Heart left ventricle (tissue), 16 donors: ENCODE results near the gene PLAAT4. TPM values are rescaled to one million over a fixed set of nuclear protein-coding genes. Genes with fewer than 3 reads are reported as not detected.

Experiments
- ATAC-seq, 4 donors: fragments of 200-7000 bp; cut with Tn5 transposase; one replicate each; pipeline ENCODE4 v1.9.1; 2020 to 2022; ENCODE audit warnings: moderate library complexity in 4 of 4, mild to moderate bottlenecking in 3 of 4, moderate number of reproducible peaks in 1 of 4
- DNase-seq, 5 donors: peaks; one replicate each; pipeline ENCODE4 v3.0.0-alpha.2; 2020
- H3K27ac ChIP-seq, 12 donors: fragments of 200-600 bp; sonication (generic) in 4 of 12; one replicate each; pipeline versions ENCODE4 v1.5.0 to v1.8.0; 2016 to 2022; ENCODE audit warnings: mild to moderate bottlenecking in 2 of 12
- H3K27me3 ChIP-seq, 9 donors: fragments of 200-600 bp; sonication (generic) in 2 of 9; one replicate each; pipeline versions ENCODE4 v1.5.1 to v1.8.0; 2016 to 2022; ENCODE audit warnings: mild to moderate bottlenecking in 3 of 9
- H3K36me3 ChIP-seq, 9 donors: fragments of 200-600 bp; sonication (generic) in 2 of 9; one replicate each; pipeline versions ENCODE4 v1.5.0 to v1.8.0; 2018 to 2022; ENCODE audit warnings: mild to moderate bottlenecking in 2 of 9
- H3K4me1 ChIP-seq, 12 donors: fragments of 200-600 bp; sonication (generic) in 4 of 12; one replicate each; pipeline versions ENCODE4 v1.5.0 to v1.8.0; 2016 to 2022; ENCODE audit warnings: mild to moderate bottlenecking in 3 of 12
- H3K4me3 ChIP-seq, 12 donors: fragments of 200-600 bp; sonication (generic) in 4 of 12; one replicate each; pipeline versions ENCODE4 v1.5.0 to v1.8.0; 2017 to 2022; ENCODE audit warnings: mild to moderate bottlenecking in 9 of 12, moderate library complexity in 4 of 12
- H3K9me3 ChIP-seq, 12 donors: fragments of 200-600 bp; sonication (generic) in 4 of 12; one replicate each; pipeline versions ENCODE4 v1.5.0 to v1.8.0; 2016 to 2022; ENCODE audit warnings: mild to moderate bottlenecking in 1 of 12
- POLR2A ChIP-seq, 2 donors: fragments of 450-650 bp; IDR thresholded peaks; one replicate each; pipeline ENCODE4 v1.6.1; 2017; ENCODE audit warnings: antibody characterized with exemption in 2 of 2, mild to moderate bottlenecking in 2 of 2, moderate library complexity in 2 of 2
- WGBS, 4 donors: extraction: QIAGEN DNeasy Blood & Tissue Kit in 2 of 4; methylation state at CpG; one replicate each; pipeline versions ENCODE4 v1.1.5 to v1.1.7; 2013 to 2018; 5-methylcytosine and 5-hydroxymethylcytosine counted together
- intact Hi-C, 10 donors: fragments of 100-400 bp; cut with DNase I; formaldehyde crosslinking; loops; one replicate each; pipeline versions ENCODE4 v1.11.1 to v1.14.2; 2022
- polyA plus RNA-seq, 2 donors: library from polyadenylated mRNA; stranded (reverse); fragments of 200-250 nt; gene quantifications; one replicate each; pipeline ENCODE4 v1.2.3, GENCODE V29; 2013
- total RNA-seq, 9 donors: library from RNA; depleted of rRNA in 2 of 9; stranded (reverse); fragments of >200 nt in 2 of 9; fragmentation: NEBNext Ultra II Directional in 3 of 9; extraction: Animal tissue kit (Norgen Biotek cat#: 25700) in 3 of 9; gene quantifications; one replicate each; pipeline versions ENCODE4 v1.1.0 to v1.2.4, GENCODE V29; 2016 to 2023
- TF ChIP-seq, protein P1 (sequence below), 12 donors: fragments of 200-600 bp; sonication (generic) in 4 of 12; IDR thresholded peaks; one replicate each; pipeline versions ENCODE4 v1.5.0 to v1.8.0; 2018 to 2022; ENCODE audit warnings: antibody characterized with exemption in 12 of 12, mild to moderate bottlenecking in 5 of 12
- donor health status: ischemic (EF 13 %, LVEDD 7.1; RV severe dilation, severe dysfunction).
- donor health status: healthy with polysubstance abuse.
- donor health status: DM: no; HTN: yes; CAD: no.
- donor health status: DM: no; HTN: no; CAD: no.
- donor health status: ischemic (EF 25% LVEDD 6.9; RV normal size, moderate dysfunction).
- donor health status: ischemic (EF 25% LVEDD 5.7; RV mildly dilated, moderate dysfunction).
- donor health status: healthy.
- donor health status: DM: yes; HTN: yes; CAD: no.
- donor health status: ischemic (EF 35%, LVEDD 5.7; RV mildly dilated, moderate dysfunction).
- donor health status: nonischemic (EF 11% LVEDD 7.7; RV severe dilation, severe dysfunction).
- donor health status: DM: yes; HTN: yes; CAD: no.
- donor health status: PGD.
- donor health status: ischemic (EF 29% LVEDD 5.4; RV normal size, mild dysfunction).
- donor health status: nonischemic (EF 23%, LVEDD 6.1; RV moderate dilation, normal function).

The PLAAT4 gene
- total and polyA plus RNA-seq, 11 donors = 4.6 to 484 (median 8.0) TPM

GRCh38 chr11:63551091-63551888, 14.7 kb downstream of the PLAAT4 start:
- Histone ChIP-seq H3K36me3 (peaks cover 0 to 17% (median 0%) of the 10 kb centered on the region in 9 donors), H3K27me3 (no peaks in the 10 kb centered on the region), H3K27ac (peak overlapping the region in 1 of 12 donors; percentile 44), H3K9me3 (no peaks in the 10 kb centered on the region), H3K4me1 (peaks cover 0 to 18% (median 0%) of the 10 kb centered on the region in 12 donors), H3K4me3 (peak overlapping the region in 1 of 12 donors; percentile 26)
- 84 to 92% (median 91%) methylated on average over 27 of the region's 27 CpGs for WGBS, 4 donors
- DNase-seq = no peak
- no peak for TF ChIP-seq POLR2A (IDR thresholded peaks at IDR 0.05)
- TF ChIP-seq, protein P1, sequence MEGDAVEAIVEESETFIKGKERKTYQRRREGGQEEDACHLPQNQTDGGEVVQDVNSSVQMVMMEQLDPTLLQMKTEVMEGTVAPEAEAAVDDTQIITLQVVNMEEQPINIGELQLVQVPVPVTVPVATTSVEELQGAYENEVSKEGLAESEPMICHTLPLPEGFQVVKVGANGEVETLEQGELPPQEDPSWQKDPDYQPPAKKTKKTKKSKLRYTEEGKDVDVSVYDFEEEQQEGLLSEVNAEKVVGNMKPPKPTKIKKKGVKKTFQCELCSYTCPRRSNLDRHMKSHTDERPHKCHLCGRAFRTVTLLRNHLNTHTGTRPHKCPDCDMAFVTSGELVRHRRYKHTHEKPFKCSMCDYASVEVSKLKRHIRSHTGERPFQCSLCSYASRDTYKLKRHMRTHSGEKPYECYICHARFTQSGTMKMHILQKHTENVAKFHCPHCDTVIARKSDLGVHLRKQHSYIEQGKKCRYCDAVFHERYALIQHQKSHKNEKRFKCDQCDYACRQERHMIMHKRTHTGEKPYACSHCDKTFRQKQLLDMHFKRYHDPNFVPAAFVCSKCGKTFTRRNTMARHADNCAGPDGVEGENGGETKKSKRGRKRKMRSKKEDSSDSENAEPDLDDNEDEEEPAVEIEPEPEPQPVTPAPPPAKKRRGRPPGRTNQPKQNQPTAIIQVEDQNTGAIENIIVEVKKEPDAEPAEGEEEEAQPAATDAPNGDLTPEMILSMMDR (IDR thresholded peaks at IDR 0.05) = no peak
- no peak for ATAC-seq
- intact Hi-C loops = no loop called here

- DNase-seq (no peak), ATAC-seq (no peak)
- peaks cover 0 to 18% (median 0%) of the 10 kb centered on the region in 12 donors for H3K4me1 ChIP-seq
- WGBS, 4 donors = 86 to 95% (median 88%) methylated on average over 5 to 6 of the region's 6 CpGs
- peak overlapping the region in 1 of 12 donors; percentile 26 for H3K4me3 ChIP-seq
- H3K27me3 ChIP-seq = no peaks in the 10 kb centered on the region
- TF ChIP-seq POLR2A (IDR thresholded peaks at IDR 0.05) = no peak
- TF ChIP-seq, protein P1 (IDR thresholded peaks at IDR 0.05) = no peak
- H3K9me3 ChIP-seq = no peaks in the 10 kb centered on the region
- intact Hi-C loops = no loop called here
- H3K27ac ChIP-seq = peak overlapping the region in 1 of 12 donors; percentile 44
- peaks cover 0 to 11% (median 0%) of the 10 kb centered on the region in 9 donors for H3K36me3 ChIP-seq
These were observed 15.3 kb downstream of the PLAAT4 start for GRCh38 chr11:63551889-63552266.

DNA sequence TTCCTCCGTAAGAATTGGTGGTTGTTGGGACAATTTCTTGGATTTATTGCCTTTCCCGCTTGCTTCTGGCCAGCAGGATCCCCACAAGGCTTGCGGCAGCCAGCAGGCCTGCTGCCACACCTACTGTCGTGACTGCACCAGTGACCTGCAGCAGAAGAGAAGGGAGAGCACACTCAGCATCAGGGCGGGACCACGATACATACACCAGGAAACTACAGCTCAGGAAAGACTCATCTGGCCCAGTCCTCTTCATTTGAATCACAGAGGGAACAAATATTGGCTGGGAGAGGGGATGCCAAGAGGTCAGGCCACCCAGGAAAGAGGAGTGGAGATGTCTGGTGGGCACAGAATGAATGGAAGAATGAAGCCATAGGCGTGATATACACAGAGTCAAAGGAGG, 16.3 kb downstream of the PLAAT4 start:
- ATAC-seq (no peak), DNase-seq (no peak)
- peaks cover 0 to 18% (median 0%) of the 10 kb centered on the region in 12 donors for H3K4me1 ChIP-seq
- H3K27ac ChIP-seq = peak overlapping the region in 1 of 12 donors; percentile 63
- 89 to 94% (median 92%) methylated on average over 7 of the region's 7 CpGs for WGBS, 4 donors
- H3K27me3 ChIP-seq = no peaks in the 10 kb centered on the region
- TF ChIP-seq, protein P1 (IDR thresholded peaks at IDR 0.05) = no peak
- TF ChIP-seq POLR2A (IDR thresholded peaks at IDR 0.05) = no peak
- no peaks in the 10 kb centered on the region for H3K9me3 ChIP-seq
- H3K36me3 ChIP-seq = peaks cover 0 to under 1% (median 0%) of the 10 kb centered on the region in 9 donors
- intact Hi-C loops = no loop called here
- H3K4me3 ChIP-seq = no peak overlapping the region

DNA sequence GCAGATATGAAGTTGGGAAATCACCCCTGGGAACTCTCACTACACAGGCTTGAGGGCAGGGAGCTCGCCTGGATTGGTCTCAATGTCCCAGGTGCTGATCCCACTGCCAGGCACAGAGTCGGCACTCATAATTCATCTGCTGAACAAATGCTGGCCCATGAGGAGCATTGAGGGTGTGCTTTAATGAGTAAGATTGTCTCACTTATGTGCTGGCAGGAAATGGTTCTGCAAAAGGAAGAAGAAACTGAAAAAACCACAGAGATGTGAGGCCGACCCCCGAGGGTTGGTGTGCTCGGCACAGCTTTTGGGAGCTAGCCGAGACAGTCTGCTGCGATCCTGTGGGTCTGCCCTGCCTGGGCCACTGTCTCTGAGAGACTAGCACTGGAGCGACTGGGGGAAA, 17.2 kb downstream of the PLAAT4 start:
- peaks cover 0 to 18% (median 0%) of the 10 kb centered on the region in 12 donors for H3K4me1 ChIP-seq
- H3K36me3 ChIP-seq = no peaks in the 10 kb centered on the region
- DNase-seq (no peak), ATAC-seq (no peak)
- WGBS, 4 donors = 61 to 73% (median 63%) methylated on average over 8 of the region's 8 CpGs
- H3K27me3 ChIP-seq = no peaks in the 10 kb centered on the region
- no peak overlapping the region for H3K4me3 ChIP-seq
- no peaks in the 10 kb centered on the region for H3K9me3 ChIP-seq
- TF ChIP-seq, protein P1 (IDR thresholded peaks at IDR 0.05) = no peak
- no peak for TF ChIP-seq POLR2A (IDR thresholded peaks at IDR 0.05)
- intact Hi-C loops = no loop called here
- H3K27ac ChIP-seq = peak overlapping the region in 1 of 12 donors; percentile 63
